Loucy (cell line): ENCODE measurements around the gene KIF18B.

Source experiments
- H2AFZ ChIP-seq: fragments of 200-600 bp; sonication (generic); 2 replicates; pipeline ENCODE4 v1.6.0; 2016; ENCODE audit warnings: antibody characterized with exemption, mild to moderate bottlenecking, low read length, moderate library complexity
- H3F3A ChIP-seq: fragments of 200-600 bp; 2 replicates; pipeline ENCODE4 v1.6.0; 2016; ENCODE audit warnings: antibody characterized with exemption, low read depth, mild to moderate bottlenecking
- H3K27me3 ChIP-seq: fragments of 200-600 bp; sonication (generic); 2 replicates; pipeline ENCODE4 v1.6.1; 2014; ENCODE audit warnings: low read length, mild to moderate bottlenecking; ENCODE audit not compliant: insufficient read depth, poor library complexity, severe bottlenecking
- H3K36me3 ChIP-seq: fragments of 200-600 bp; sonication (generic); 2 replicates; pipeline ENCODE4 v1.6.1; 2016; ENCODE audit warnings: low read length; ENCODE audit not compliant: insufficient read depth
- H3K4me1 ChIP-seq: fragments of 200-600 bp; sonication (generic); 2 replicates; pipeline ENCODE4 v1.5.1; 2014; ENCODE audit warnings: low read length, mild to moderate bottlenecking; ENCODE audit not compliant: insufficient read depth, poor library complexity, severe bottlenecking
- H3K4me2 ChIP-seq: fragments of 200-600 bp; sonication (generic); 2 replicates; pipeline ENCODE4 v1.6.0; 2014; ENCODE audit warnings: antibody characterized with exemption, low read length, low read depth, mild to moderate bottlenecking; ENCODE audit not compliant: poor library complexity, severe bottlenecking
- H3K4me3 ChIP-seq: fragments of 200-600 bp; sonication (generic); 2 replicates; pipeline ENCODE4 v1.5.1; 2014; ENCODE audit warnings: low read length, mild to moderate bottlenecking, mixed read lengths; ENCODE audit not compliant: poor library complexity, severe bottlenecking
- H3K79me2 ChIP-seq: fragments of 200-600 bp; sonication (generic); 2 replicates; pipeline ENCODE4 v1.6.1; 2014; ENCODE audit warnings: low read length; ENCODE audit not compliant: insufficient read depth
- H3K9ac ChIP-seq: fragments of 200-600 bp; sonication (generic); 2 replicates; pipeline ENCODE4 v1.6.0; 2014; ENCODE audit warnings: mild to moderate bottlenecking, low read depth, low read length, moderate library complexity; ENCODE audit not compliant: poor library complexity, severe bottlenecking
- H3K9me2 ChIP-seq: fragments of 200-600 bp; sonication (generic); replicated peaks from 2 replicates; pipeline ENCODE4 v1.6.1; 2016; ENCODE audit warnings: low read depth, low read length, mixed read lengths
- H3K9me3 ChIP-seq: fragments of 200-600 bp; sonication (generic); 2 replicates; pipeline ENCODE4 v1.6.1; 2014; ENCODE audit warnings: mild to moderate bottlenecking, antibody characterized with exemption, low read length, low read depth; ENCODE audit not compliant: insufficient read depth
- H4K20me1 ChIP-seq: fragments of 200-600 bp; sonication (generic); 2 replicates; pipeline ENCODE4 v1.6.0; 2014; ENCODE audit warnings: antibody characterized with exemption, low read length, mild to moderate bottlenecking; ENCODE audit not compliant: insufficient read depth, poor library complexity, severe bottlenecking
- EZH2phosphoT487 ChIP-seq: fragments of 200-600 bp; IDR thresholded peaks from 2 replicates; pipeline ENCODE4 v1.6.1; 2018; ENCODE audit warnings: antibody characterized with exemption, mild to moderate bottlenecking, moderate library complexity, borderline replicate concordance
- TF ChIP-seq, protein P1 (sequence below): fragments of 200-600 bp; sonication (generic); conservative IDR thresholded peaks from 2 replicates; pipeline ENCODE4 v1.5.1; 2014; ENCODE audit warnings: mild to moderate bottlenecking, antibody characterized with exemption, low read length

Gene KIF18B

DNA sequence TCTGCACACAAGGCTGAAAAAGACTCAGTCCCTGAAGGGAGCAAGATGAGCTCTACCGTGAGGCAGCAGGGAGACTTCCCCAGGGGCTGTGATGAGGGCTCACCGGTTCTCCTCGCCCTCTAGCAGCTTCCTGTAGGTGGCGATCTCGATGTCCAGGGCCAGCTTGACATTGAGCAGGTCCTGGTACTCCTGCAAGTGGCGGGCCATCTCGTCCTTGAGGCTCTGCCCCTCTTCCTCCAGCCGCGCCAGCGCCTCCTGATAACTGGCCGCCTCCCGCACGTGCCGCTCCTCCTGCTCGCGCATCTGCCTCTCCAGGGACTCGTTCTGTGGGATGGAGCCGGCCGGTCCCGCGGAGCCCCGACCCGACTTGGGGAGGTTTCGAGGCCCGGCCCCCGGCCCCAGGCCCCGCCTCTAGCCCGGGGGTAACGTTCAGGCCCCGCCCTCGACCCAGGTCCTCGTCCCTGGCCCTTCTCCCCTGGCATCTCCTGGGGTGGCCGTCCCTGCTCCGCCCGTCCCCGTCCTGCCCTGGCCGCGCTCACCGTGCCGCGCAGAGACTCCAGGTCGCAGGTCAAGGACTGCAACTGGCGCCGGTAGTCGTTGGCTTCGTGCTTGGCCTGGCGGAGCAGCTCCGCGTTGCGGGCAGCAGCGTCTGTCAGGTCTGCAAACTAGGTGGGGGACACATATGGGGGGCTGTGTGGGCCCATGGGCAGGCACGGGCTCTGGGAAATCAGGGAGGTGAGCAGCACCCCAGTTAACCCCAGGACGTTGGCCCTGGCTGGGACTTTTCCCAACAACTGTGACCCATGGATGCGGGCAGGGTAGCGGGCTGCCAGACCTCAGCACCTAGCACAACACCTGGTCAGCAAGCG, 36.2 kb downstream of the KIF18B start:
- TF ChIP-seq EZH2phosphoT487: no peak
- TF ChIP-seq, protein P1, sequence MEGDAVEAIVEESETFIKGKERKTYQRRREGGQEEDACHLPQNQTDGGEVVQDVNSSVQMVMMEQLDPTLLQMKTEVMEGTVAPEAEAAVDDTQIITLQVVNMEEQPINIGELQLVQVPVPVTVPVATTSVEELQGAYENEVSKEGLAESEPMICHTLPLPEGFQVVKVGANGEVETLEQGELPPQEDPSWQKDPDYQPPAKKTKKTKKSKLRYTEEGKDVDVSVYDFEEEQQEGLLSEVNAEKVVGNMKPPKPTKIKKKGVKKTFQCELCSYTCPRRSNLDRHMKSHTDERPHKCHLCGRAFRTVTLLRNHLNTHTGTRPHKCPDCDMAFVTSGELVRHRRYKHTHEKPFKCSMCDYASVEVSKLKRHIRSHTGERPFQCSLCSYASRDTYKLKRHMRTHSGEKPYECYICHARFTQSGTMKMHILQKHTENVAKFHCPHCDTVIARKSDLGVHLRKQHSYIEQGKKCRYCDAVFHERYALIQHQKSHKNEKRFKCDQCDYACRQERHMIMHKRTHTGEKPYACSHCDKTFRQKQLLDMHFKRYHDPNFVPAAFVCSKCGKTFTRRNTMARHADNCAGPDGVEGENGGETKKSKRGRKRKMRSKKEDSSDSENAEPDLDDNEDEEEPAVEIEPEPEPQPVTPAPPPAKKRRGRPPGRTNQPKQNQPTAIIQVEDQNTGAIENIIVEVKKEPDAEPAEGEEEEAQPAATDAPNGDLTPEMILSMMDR: peak; percentile 63
- Histone ChIP-seq H3K27me3 (no peaks in the 10 kb centered on the region), H2AFZ (no peak overlapping the region), H3K79me2 (no peaks in the 10 kb centered on the region), H3K4me1 (no peaks in the 10 kb centered on the region), H3F3A (no peaks in the 10 kb centered on the region), H3K4me2 (no peak overlapping the region), H3K4me3 (no peak overlapping the region), H3K9me3 (no peaks in the 10 kb centered on the region), H3K36me3 (no peaks in the 10 kb centered on the region), H3K9ac (no peak overlapping the region), H4K20me1 (no peaks in the 10 kb centered on the region), H3K9me2 (no peaks in the 10 kb centered on the region)

DNA sequence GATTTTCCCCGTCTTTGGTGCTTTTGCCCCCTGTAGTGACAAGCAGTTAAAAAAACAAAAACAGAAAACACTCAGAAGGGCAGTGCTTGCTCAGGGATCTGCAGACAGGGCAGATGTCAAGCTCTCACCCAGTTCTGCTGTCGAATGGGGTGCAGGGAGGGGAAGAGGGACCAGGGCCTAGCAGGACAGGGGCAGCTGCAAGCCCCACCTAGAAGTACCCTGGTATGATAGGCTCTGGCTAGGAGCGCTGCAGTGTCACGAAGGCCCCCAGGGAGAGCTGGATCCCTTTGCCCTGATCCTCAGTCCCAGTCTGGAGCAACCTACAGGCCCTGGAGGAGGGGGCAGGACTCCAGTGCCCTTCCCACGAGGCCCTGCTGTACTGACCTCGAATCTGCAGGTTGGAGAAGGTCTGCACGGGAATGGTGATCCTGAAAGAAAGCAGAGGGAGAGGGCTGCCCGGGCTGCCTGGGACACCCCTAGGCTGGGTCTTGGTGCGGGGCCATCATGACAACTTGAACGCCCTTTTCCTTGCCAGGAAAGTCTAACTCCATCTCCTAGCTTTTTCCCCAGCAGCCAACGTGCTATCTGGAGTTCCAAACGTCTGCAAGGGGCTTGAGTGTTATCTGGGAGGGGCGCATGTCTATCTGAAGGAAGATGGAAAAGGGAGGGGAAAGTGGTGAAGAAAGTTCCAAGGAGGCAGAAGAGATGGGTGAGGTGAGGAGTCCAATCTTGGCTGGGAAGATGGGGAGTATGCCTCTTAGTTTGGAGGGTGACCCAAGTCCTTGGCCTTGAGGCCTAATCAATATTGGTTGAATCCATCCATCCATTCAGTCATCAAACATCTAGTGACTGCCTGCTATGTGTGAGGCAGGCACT, 37.1 kb downstream of the KIF18B start:
- Histone ChIP-seq H3K79me2 (no peaks in the 10 kb centered on the region), H3K27me3 (no peaks in the 10 kb centered on the region), H3K4me1 (no peaks in the 10 kb centered on the region), H4K20me1 (no peaks in the 10 kb centered on the region), H3F3A (no peaks in the 10 kb centered on the region), H3K9ac (no peak overlapping the region), H3K4me3 (no peak overlapping the region), H3K4me2 (no peak overlapping the region), H3K9me2 (no peaks in the 10 kb centered on the region), H3K36me3 (no peaks in the 10 kb centered on the region), H3K9me3 (no peaks in the 10 kb centered on the region), H2AFZ (no peak overlapping the region)
- no peak for TF ChIP-seq EZH2phosphoT487
- TF ChIP-seq, protein P1: no peak

DNA sequence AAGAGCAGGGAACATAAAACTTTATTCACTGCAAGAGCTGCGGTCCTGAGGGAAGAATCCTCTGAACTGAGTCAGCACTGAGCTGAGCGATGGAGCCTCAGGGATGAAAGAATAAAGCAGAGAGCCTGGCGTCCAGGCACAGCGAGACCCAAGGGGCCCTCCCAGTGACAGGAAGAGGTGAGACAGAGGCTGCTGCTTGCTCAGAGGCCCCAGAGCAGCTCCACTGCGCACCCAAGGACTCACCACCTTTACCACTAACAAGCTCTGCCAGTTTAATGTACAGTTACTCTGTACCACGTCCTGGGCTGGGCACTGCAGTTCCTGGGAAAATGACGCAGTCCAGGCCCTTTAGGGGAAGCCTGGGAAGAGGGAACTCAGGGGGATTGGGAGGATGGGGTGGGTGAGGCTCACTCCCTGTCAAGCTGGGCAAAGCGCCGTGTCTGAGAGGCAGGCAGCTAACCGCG, 37.9 kb downstream of the KIF18B start:
- H3K9me2 ChIP-seq: no peaks in the 10 kb centered on the region
- no peak for TF ChIP-seq EZH2phosphoT487
- TF ChIP-seq, protein P1: no peak
- no peaks in the 10 kb centered on the region for H3K79me2 ChIP-seq
- H3K4me2 ChIP-seq: no peak overlapping the region
- no peaks in the 10 kb centered on the region for H3F3A ChIP-seq
- H3K36me3 ChIP-seq: no peaks in the 10 kb centered on the region
- H3K9ac ChIP-seq: no peak overlapping the region
- no peak overlapping the region for H3K4me3 ChIP-seq
- H3K9me3 ChIP-seq: no peaks in the 10 kb centered on the region
- H3K27me3 ChIP-seq: no peaks in the 10 kb centered on the region
- H4K20me1 ChIP-seq: no peaks in the 10 kb centered on the region
- H2AFZ ChIP-seq: no peak overlapping the region
- no peaks in the 10 kb centered on the region for H3K4me1 ChIP-seq
